Spleen (tissue), 7 donors: ENCODE measurements around the gene FOLR1.

Experiments
- POLR2AphosphoS5 ChIP-seq, 3 donors: sonication (generic); formaldehyde crosslinking; IDR thresholded peaks; one replicate each; pipeline ENCODE4 v1.5.1; 2017; ENCODE audit warnings: antibody characterized with exemption in 3 of 3
- TF ChIP-seq, protein P1 (sequence below), 11 experiments: fragments of 200-600 bp in 7 of 11; fragments of 450-650 bp in 4 of 11; sonication (generic) in 4 of 11; IDR thresholded peaks in 8 of 11; conservative IDR thresholded peaks in 3 of 11; 1 replicate in 7 of 11; 2 replicates in 4 of 11; pipeline versions ENCODE4 v1.4.0 to v1.8.0; 2016 to 2021; ENCODE audit warnings: antibody characterized with exemption in 11 of 11, inconsistent platforms in 4 of 11, mild to moderate bottlenecking in 1 of 11
- donor health status: DM: no; HTN: no; CAD: no; lungs with moderate emphysema.
- donor health status: DM: no; HTN: no; CAD: no.
- donor health status: DM: no; HTN: no; CAD: no.

DNA sequence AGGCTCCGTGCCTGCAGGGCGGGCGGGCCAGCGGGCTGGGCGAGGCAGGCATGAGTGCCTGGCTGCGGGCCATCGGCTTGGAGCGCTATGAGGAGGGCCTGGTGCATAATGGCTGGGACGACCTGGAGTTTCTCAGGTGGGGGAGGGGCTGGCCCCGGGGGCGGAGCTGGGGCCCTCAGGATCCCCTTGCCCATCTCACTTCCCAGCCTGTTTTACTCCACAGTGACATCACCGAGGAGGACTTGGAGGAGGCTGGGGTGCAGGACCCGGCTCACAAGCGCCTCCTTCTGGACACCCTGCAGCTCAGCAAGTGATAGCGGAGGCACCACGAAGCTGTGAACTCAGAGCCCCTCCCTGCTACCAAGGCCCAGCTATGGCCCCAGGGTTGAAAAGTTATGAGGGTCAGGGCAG lies 46.1 kb downstream of the FOLR1 start:
- TF ChIP-seq, protein P1, sequence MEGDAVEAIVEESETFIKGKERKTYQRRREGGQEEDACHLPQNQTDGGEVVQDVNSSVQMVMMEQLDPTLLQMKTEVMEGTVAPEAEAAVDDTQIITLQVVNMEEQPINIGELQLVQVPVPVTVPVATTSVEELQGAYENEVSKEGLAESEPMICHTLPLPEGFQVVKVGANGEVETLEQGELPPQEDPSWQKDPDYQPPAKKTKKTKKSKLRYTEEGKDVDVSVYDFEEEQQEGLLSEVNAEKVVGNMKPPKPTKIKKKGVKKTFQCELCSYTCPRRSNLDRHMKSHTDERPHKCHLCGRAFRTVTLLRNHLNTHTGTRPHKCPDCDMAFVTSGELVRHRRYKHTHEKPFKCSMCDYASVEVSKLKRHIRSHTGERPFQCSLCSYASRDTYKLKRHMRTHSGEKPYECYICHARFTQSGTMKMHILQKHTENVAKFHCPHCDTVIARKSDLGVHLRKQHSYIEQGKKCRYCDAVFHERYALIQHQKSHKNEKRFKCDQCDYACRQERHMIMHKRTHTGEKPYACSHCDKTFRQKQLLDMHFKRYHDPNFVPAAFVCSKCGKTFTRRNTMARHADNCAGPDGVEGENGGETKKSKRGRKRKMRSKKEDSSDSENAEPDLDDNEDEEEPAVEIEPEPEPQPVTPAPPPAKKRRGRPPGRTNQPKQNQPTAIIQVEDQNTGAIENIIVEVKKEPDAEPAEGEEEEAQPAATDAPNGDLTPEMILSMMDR (IDR thresholded peaks at IDR 0.05 in 8 of 11, conservative IDR thresholded peaks at IDR 0.05 in 3 of 11), result peak in 10 of 11 experiments; percentile 24 to 82 (median 62)
- peak; percentile 35 to 52 (median 35) for TF ChIP-seq POLR2AphosphoS5 (IDR thresholded peaks at IDR 0.05)
